ENCODE results near the gene SVBP.

The SVBP gene

GRCh38 chr1:42793824-42794223 is 23.4 kb downstream of the SVBP start:
- no peak for TF ChIP-seq GATA3 (IDR thresholded peaks at IDR 0.05; ENCODE audit: low read depth, low read length)
- no peak for TF ChIP-seq GATA2 (IDR thresholded peaks at IDR 0.05; ENCODE audit: low read depth, low read length)

GRCh38 chr1:42788021-42788420 is 29.2 kb downstream of the SVBP start:
- TF ChIP-seq GATA2 (IDR thresholded peaks at IDR 0.05; ENCODE audit: low read depth, low read length), result no peak

DNA sequence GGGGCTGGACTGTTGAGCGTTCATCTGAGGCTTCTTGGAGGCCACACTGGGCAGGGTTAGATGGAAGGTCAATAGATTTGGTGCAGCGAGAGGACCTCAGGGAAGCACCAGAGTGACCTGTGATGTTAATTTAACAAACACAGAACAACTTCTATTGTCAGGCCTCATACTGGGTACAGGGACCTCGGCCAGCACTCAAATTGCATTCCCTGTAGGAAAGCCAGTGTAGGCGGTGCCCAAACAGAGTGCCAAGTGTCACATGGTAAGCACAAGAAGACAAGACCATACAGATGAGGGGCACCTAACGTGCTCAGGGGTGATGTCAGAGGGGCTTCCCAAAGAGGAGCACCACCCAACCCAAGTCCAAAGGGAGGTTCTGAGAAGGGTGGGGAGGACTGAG is 31.1 kb downstream of the SVBP start:
- TF ChIP-seq GATA2 (IDR thresholded peaks at IDR 0.05; ENCODE audit: low read depth, low read length) (no peak), GATA3 (IDR thresholded peaks at IDR 0.05; ENCODE audit: low read depth, low read length) (no peak)

DNA sequence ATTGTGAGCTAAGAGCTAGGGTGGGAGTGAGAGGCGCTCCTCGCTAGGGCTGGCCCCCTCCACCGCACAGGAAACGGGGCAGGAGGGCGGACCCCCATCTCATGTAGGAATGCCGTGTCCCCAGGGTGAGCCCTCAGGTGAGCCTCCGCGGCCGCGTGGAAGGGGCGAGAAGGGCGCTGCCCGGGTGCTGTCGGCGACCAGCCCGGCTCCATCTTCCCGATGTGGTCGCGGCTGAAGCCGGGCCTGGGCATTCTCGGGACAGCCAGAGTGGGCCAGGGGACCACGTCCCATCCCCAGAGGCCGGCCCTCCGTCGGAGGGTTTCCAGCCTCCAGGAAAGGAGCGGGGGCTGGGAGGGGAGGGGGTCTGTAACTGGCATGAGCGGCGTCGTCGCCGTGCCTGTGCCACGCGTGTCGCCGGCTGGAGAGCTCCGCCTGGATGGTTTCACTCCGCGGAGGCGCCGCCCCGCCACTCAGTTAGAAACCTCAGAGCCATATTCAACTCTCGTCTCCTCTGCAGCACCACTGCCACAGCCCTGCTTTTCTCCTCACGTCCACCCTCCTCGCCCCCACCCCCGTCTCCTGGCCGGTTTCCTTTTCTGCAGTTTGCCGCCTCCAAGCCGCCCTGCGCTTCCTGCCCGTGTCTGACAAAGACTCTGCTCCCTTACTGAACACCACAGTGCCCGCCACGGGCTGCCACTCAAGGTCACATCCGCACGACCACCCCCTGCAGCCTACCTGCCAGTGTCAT is 32.1 kb downstream of the SVBP start, which contains the start of gene TMEM269:
Gene TMEM269 (plus strand): TSS at position 46 of the 748 bp plus-strand sequence. CDS start 4,903 bp downstream, outside the sequence.
- TF ChIP-seq GATA2 (IDR thresholded peaks at IDR 0.05; ENCODE audit: low read depth, low read length) (no peak), GATA3 (IDR thresholded peaks at IDR 0.05; ENCODE audit: low read depth, low read length) (no peak)

DNA sequence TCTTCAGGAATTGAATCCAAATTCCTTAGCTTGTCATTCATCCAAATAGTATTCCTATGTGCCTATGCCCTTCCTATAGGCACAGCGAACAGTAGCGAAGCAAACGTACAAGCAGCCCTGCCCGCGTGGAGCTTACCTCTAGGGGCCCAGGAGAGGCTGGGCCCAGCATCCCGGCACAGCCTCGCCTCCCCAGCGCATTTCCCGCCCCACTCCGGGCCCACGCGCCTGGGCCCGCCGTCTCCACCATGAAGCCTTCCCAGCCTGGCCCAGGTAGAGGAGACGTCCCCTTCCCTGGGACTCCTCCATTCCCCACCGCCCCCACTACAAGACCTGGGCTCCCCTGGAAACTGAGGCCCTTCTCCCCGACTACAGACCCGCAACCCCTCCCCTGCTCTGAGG is 32.7 kb downstream of the SVBP start:
- TF ChIP-seq GATA2 (IDR thresholded peaks at IDR 0.05; ENCODE audit: low read depth, low read length) (no peak), GATA3 (IDR thresholded peaks at IDR 0.05; ENCODE audit: low read depth, low read length) (no peak)

DNA sequence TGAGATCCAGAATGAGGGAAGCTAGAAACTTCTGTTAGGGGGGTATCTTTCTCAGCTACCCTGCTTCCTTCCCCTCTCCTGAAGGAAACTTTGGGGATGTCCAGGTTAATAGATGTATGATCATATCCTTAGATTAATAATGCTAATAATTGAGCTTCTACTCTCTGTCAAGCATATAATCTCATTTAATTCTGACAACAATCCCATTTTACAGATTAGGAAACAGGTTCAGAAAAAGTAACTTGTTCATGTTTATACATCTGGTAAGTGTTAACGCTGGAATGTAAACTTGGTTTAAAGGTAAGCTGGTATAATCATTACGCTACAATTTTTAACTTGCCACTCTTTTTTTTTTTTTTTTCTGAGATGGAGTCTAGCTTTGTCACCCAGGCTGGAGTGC is 34.1 kb downstream of the SVBP start:
- TF ChIP-seq GATA3 (IDR thresholded peaks at IDR 0.05; ENCODE audit: low read depth, low read length), result no peak
- no peak for TF ChIP-seq GATA2 (IDR thresholded peaks at IDR 0.05; ENCODE audit: low read depth, low read length)

- TF ChIP-seq GATA2 (IDR thresholded peaks at IDR 0.05; ENCODE audit: low read depth, low read length) (no peak), GATA3 (IDR thresholded peaks at IDR 0.05; ENCODE audit: low read depth, low read length) (no peak)
Observed at GRCh38 chr1:42780176-42780575, 37.0 kb downstream of the SVBP start.

GRCh38 chr1:42779725-42780124 is 37.5 kb downstream of the SVBP start:
- no peak for TF ChIP-seq GATA3 (IDR thresholded peaks at IDR 0.05; ENCODE audit: low read depth, low read length)
- TF ChIP-seq GATA2 (IDR thresholded peaks at IDR 0.05; ENCODE audit: low read depth, low read length), result no peak

DNA sequence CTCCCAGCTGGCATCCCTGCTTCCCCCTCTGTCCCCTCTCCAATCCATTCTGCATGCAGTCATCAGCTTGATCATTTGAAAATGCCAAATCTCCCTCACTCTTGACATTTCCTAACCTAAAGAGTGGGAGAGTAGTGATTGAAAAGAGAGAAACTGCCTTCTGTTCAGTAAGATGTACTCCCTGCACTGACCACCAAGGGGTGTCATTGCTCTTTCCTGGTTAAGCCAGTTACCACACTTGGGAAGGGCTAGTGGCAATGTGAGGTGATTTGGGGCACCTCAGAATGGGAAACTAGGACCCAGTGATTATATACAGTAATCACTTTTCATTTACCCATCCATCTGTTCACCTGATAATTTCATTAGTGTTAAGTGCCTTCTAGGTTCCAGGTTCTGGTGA is 39.3 kb downstream of the SVBP start:
- TF ChIP-seq GATA3 (IDR thresholded peaks at IDR 0.05; ENCODE audit: low read depth, low read length) (no peak), GATA2 (IDR thresholded peaks at IDR 0.05; ENCODE audit: low read depth, low read length) (no peak)

DNA sequence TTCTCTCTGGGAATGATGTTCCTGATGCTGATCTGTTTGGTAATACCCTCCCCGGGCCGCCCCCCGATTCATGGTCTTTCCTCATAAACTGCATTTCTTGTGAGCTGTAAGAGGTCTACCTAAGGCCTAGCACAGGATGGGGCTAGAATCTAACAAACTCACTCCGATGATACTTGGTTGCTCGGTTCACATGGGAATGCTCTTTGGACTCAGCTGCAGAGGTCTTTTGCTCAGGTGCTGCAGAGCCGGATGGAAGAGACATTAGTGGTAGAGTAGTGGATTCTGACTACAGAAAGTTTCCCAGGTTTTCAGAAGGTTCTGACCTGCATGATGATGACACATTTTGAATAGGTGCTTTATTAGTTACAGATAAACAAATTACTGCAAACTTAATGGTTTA is 40.7 kb downstream of the SVBP start:
- no peak for TF ChIP-seq GATA2 (IDR thresholded peaks at IDR 0.05; ENCODE audit: low read depth, low read length)
- TF ChIP-seq GATA3 (IDR thresholded peaks at IDR 0.05; ENCODE audit: low read depth, low read length), result no peak

DNA sequence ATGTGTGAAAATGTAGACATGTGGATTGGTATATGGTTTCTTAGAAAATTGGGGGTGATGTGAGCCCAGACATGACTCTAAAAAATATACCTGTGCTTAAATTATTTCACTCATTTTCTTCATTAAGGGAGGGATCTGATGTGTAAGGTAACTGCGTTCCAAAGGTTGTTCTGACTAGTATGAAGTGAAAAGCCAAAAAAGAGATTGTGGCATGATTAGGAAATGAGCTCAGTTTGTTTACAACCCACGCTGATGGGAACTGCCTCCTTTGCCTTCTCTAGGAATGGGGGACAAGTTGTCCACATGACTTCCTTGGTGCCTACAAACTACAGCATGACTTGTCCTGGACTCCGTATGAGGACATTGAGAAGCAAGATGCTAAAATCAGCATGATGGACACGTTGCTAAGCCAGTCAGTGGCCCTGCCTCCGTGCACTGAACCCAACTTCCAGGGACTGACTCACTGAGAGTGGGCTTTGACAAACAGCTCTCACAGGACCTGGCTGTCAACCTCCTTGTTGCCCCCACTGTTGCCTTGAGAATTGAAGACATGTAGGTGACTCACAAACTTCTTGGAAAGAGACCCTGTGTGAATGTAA is 42.2 kb downstream of the SVBP start:
- TF ChIP-seq GATA3 (IDR thresholded peaks at IDR 0.05; ENCODE audit: low read depth, low read length) (no peak), GATA2 (IDR thresholded peaks at IDR 0.05; ENCODE audit: low read depth, low read length) (no peak)

DNA sequence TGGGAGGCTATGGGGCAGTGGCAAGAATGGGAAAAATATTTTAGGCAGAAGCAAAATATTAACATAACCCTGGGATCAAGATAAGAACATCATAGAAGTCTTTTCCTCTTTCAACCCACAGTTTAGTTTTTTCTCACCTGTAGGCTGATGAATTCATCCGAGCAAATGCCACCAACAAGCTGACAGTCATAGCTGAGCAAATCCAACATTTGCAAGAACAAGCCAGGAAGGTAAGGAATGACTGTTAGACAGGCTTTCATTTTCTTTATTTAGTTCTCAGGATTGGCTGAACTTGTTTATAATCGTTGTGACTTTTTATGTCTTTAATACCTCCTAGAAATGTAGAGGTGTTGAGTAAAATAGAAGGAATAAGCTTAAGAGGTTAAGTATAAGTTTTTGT is 43.8 kb downstream of the SVBP start:
- TF ChIP-seq GATA3 (IDR thresholded peaks at IDR 0.05; ENCODE audit: low read depth, low read length) (no peak), GATA2 (IDR thresholded peaks at IDR 0.05; ENCODE audit: low read depth, low read length) (no peak)

DNA sequence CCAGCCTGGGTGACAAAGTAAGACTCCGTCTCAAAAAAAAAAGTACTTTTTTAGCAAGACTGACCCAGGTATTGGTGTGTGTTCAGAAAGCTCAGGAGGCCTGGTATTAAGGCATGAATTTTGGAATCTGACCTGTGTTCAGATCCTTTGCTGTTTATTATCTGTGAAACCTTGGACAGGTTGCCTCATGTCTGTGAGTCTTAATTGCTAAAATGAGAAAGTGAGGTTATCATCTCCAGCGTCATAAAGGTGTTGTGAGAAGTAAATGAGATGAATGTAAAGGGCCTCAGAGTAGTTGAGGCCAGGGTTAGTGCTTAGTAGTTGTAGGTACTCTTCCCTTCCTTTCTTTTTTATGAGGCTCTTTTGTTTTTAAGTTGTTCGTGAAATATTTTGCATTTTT is 47.4 kb downstream of the SVBP start:
- TF ChIP-seq GATA2 (IDR thresholded peaks at IDR 0.05; ENCODE audit: low read depth, low read length), result no peak
- no peak for TF ChIP-seq GATA3 (IDR thresholded peaks at IDR 0.05; ENCODE audit: low read depth, low read length)

- no peak for TF ChIP-seq GATA3 (IDR thresholded peaks at IDR 0.05; ENCODE audit: low read depth, low read length)
- no peak for TF ChIP-seq GATA2 (IDR thresholded peaks at IDR 0.05; ENCODE audit: low read depth, low read length)
Observed at GRCh38 chr1:42768172-42768571, 49.0 kb downstream of the SVBP start.

DNA sequence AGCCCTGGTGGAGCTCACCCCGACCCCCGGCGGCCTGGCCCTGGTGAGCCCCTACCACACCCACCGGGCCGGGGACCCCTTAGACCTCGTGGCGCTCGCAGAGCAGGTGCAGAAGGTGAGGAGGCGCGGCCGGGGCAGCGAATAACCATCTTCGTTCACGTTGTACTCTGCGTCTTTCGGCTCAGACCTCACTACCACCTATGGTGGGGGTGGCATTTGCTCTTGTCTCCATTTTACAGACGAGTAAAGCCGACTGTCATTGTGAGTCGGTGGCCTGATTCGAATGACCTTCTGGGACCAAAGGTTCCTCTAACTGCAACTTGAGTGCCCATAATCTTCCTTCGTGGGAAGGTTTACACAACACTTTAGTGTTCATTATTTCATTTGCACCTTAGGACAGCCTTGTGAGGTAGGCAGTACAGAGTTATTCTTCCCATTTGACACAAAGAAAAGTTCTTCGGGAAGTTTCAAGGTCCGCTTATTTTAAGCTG is 49.6 kb downstream of the SVBP start:
- no peak for TF ChIP-seq GATA2 (IDR thresholded peaks at IDR 0.05; ENCODE audit: low read depth, low read length)
- no peak for TF ChIP-seq GATA3 (IDR thresholded peaks at IDR 0.05; ENCODE audit: low read depth, low read length)
